SKM-1 treated with dmso at 0.1 percent for 144 hours (cell line): Measurements from ENCODE around the gene CUEDC1.
A peak's percentile ranks its signal among the peaks of the same experiment; 100 is the strongest.

ENCODE experiments used
- DNase-seq: peaks from one replicate; lab custom pipeline; 2025; ENCODE audit not compliant: unreplicated experiment; lab: John Stamatoyannopoulos, UW

CUEDC1 gene

DNA sequence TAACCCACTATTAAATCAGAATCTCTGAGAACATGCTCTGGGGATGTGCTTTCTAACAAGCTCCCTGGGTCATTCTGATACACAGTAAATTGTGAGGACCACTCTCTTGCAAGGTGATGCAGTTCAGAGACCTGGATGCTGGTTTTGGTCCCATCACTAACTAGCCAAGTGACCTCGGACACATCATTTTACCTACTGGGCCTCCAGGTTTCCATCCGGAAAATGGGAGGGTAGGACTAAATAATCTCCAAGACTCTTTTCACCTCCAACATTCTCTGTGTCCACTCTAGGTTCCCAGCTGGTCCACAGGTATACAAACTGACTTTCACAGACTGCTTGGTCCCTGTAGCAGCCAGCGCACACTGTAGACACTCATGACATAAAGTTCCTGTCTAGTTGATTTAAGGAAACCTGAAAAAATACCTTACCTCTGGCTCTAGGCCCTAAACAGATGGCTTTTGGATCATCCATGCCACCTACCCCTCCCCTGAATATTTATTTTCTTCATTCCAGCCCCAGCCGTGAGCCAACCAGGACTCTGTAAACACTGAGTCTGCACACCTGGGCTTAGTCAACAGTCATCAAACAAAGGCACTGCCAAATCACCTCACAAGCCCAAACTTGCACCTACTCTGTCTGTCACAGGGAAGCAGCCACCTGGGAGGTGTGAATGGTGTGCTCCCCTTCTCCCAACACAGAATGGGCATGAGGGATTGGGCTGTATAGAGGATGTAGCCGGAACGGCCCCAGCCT, 54.0 kb downstream of the CUEDC1 start:
- no peak for DNase-seq

DNA sequence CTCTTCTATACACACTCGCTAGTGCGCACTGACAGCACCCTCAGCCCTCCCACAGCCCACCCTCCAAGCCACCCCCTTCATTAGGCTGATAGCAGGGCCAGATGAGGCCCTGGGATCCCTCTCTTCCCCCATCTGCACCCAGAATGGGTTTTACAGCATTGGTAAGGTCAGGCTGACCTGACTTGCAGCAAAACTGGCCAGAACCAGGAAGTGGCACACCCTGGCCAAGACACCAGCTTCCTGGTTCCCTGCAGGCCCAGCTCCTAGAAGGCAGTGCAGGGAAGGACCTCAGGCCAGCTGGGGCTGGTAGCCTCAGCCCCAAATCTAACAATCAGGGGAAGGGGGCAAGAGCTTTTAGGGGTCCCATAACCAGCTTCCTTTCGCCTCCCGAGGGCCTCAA, 55.4 kb downstream of the CUEDC1 start:
- DNase-seq: peak; percentile 55

DNA sequence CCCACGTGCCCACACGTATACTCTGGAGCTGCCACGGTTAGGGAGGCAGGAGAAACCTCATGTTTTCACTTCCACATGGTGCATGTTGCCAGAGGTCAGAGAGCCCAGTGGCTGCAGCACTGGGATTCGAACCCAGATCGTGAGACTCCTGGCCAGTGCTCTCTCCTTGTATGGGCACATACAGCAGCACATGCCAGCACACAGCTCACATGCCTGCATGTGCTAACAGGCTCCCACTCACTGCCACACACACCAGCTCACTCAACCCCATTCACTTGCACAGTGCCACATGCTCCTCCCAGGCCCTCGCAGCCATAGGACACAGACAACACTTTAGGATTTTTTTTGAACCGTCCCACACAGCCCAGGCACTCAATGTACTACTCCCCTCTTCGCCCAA, 55.8 kb downstream of the CUEDC1 start:
- no peak for DNase-seq

DNA sequence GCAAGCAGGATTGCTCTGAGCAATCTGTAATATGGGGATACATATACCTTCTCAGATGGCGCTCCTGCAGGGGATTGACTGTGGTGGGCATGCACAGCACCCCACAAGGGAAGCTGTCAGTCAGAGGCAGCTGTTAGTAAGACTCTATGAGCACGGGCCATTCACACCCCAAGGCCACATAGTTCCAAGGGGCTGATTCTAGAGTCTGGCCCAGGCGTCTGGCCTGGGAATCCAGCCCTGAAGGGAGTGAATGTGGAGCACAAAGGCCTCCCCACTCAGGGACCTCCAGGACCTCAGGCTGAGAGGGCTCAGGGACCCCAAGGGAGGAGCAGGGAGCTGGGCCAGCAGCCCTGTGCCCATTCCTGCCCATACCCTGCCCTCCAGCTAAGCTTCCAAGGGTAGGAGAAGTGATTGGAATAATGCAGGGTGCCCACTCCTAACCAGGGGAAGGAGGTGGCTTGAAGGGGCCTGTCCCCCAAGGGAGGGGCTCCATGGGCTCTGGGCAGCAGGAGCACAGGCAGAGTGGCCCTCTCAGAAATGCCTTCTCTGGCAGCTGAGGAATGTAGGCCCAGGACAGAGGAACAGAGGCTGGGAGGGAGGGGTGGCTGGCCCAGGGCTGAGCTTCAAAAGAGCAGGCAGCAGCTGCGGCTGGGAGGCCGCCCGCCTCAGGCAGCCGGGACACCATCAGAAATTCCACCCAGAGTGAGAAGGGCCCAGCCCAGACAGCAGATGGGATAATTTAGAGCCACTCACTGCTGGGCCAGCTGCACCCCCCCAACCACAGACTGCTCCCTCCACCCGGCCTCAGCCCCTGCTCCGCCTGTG, 56.5 kb downstream of the CUEDC1 start:
- no peak for DNase-seq

- DNase-seq: no peak
These were observed 59.7 kb downstream of the CUEDC1 start for GRCh38 chr17:57895382-57896060.

- no peak for DNase-seq
These were observed 60.4 kb downstream of the CUEDC1 start for GRCh38 chr17:57894848-57895247.

GRCh38 chr17:57892820-57893595, 62.2 kb downstream of the CUEDC1 start:
- DNase-seq: peak; percentile 99

- DNase-seq: peak; percentile 68
These were observed 62.9 kb downstream of the CUEDC1 start for GRCh38 chr17:57892146-57892819.

DNA sequence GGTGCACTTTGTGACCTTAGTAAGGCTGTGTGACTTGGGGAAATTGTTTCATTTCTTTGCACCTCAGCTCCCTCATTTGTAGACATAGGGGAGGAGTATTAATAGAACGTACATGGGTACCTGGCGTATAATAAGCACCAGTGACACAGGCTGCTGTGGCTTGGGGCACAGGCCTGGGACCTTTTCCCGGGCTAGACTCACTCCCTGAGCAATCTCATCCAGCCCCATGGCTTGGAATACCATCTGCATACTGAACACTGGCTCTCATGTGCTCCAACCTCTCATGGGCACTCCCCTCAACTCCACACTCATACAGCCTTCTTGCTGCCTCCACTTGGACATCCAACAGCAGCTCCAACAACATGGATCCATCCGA, 64.4 kb downstream of the CUEDC1 start:
- DNase-seq: no peak

DNA sequence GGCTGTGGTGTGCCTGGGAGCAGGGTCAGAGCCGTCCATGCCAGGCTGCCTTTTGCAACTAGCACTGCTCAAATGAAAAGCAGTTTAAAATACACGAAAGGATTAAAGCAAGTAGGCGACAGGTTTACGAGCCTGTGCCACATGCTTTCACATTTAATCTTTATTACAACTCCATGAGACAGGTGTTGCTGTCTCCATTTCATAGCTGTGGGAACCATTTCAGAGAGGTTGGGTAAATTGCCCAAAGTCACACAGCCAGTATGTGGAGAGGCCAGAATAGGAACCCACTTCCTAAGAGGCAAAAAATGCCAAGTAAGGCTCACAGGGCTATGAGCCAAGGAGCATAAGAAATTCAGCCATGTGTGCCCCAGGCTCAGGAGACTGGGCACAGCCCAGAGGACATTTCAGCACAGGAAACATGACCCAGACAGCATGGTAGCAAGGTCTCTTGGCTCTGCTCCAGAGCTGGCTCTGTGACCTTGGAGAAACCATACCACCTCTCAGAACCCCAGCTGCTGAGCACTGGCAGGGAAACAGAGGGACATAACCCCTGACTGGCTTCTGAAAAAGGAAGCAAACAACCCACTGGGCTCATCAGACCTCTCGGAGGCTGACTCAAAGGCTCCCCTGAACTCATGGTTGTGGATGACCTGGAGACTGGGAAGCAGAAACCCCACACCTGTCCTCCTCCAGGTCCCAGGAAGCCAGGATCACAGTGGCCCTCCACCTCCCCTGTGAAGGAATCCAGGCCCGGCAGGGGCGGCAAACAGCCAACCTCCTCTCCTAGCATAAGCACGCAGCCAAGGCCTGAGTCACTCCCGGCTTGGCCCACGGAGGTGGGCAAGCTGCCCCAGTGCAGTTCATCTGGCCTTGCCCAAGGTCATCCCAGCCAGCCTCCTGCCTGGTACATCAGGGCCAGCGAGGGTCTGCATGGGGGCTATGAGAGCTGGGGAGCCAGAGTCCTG, 65.0 kb downstream of the CUEDC1 start:
- no peak for DNase-seq

- no peak for DNase-seq
These were observed 66.0 kb downstream of the CUEDC1 start for GRCh38 chr17:57889252-57889651.

GRCh38 chr17:57888311-57889216, 66.6 kb downstream of the CUEDC1 start:
- no peak for DNase-seq

DNA sequence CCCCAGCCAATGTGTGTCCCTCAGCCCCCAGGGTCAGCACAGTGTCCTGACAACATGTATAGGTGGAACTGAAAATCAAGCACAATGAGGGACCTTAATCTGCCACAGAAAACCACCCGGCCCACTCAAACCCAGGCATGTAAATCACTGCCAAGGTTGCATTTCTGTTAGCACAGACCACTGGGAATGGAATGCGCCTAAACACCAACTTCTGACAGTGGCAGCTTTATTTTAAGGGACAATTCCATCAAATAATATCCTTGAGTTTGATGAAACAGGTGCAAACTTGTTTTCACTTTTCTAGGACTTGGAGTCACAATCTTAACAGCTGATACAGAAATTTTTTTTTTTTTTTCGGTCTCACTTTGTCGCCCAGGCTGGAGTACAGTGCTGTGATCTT, 68.1 kb downstream of the CUEDC1 start:
- no peak for DNase-seq

- no peak for DNase-seq
These were observed 69.2 kb downstream of the CUEDC1 start for GRCh38 chr17:57886020-57886419.

DNA sequence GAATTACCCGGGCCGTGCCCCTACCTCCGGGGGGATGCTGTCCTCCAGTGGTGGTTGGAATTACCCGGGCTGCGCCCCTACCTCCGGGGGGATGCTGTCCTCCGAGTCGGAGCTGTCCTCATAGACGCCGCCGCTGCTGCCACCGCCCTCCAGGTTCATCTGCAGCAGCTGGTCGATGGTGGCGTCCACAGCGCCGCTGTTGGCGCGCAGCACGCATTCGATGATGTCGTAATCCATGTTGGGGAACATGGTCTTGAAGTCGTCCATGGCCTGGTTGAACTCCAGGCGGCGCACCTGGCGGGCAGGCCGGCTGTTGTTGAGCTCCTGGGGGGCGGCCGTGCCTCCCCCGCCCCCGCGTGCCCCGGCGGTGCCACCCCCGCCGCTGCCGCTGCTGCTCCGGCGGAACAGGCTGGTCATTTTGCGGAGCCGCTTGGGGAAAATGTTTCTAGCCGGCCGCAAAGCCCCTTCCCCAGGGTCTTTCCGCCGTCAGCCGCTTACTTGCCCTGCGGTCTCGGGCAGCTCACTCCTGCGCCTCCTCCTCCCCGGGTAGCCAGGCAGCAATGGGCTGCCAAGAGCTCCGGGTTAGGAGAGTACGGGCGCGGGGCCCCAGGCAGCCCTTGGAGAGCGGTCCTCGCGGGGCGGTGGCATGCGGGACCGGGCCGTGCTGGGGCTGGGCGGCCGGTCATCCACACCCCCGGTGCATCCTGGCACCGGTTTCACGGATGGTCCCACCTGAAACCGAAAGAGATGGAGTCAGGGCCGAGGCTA, 69.9 kb downstream of the CUEDC1 start:
- no peak for DNase-seq

DNA sequence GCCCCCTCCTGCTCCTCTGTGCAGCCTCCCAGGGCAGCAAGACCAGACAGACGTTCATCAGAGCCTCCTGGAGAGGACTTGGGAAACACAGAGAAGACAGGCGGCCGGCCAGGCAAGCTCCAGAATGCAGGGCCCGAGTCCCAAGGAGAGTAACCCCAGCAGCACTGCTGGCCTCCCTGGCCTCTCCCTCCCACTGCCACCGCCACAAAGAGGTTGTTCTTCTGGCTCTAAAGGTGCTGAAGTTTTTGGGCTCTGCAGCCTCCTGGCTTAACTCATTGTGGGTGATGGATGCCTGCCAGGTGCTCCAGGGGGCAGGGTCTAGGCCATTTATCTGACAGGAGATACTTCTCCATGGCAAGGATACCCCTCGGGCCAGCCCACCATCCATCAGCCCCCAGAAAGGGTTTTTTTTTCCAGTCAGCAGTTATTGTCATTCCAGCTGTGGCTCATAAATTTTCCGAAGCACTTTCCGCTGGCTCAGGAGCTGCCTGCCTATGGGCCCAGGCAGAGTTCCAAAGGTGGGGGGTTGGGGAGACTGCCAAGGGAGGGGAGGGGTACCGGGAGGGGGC, 73.3 kb downstream of the CUEDC1 start:
- no peak for DNase-seq

DNA sequence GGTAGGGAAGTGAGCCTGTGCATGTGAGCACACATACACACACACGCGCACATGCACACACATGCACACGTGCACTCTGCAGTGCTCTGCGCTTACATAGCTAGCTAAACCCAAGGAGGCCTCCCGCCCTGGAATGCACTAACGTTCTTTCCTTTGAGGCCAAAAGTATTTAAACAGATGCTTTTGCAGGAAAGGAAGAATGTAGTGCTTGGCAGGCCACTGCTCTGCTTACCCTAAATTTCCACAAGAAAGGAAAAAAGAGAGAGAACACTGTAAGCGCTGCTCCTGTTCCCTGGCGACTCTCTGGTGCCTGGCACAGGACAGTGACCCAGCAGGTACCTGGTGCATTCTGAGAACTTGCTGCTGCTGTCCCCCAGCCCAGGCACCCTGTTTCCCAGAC, 74.1 kb downstream of the CUEDC1 start:
- DNase-seq: no peak
